8988T (cell line): Measurements from ENCODE around the gene MLH1.
"Not testable (repeated sequence)": the region's sequence is repeated elsewhere in the genome, so short reads cannot be mapped to it uniquely, and the experiment has no call there.

ENCODE experiments used
- DNase-seq: peaks from one replicate; pipeline ENCODE4 v3.0.0; 2011

Gene MLH1

DNA sequence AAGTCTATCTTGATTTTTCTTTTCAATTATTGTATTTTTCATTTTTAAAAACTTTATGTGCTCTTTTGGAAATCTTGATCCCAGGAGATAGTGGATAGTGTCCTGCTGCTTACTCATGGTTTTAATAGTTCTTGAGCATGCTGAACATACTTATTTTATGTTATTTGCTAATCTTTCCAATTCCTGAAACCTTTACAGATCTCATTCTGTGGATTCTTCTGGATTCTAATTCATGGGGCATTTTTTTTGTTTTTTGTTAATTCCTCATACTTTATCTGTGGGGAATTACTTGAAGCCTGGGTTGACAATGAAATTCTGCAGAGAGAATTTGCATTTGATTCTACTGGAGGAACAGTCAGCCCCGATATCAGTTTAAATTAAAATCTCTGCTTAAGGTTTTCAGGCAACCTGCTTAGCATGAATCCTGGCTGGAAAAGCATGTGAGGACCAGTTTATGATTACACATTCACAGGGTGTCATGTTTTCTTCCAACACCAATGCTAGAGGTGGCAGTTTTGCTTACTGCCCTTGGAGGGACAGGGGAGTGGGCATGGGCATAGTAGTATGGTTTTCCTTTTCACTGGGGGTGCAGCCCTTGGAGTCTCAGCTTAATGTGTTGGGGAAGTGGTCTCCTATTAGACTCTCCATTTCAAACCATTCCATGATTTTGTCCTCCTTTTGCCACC is 46.0 kb downstream of the MLH1 start:
- no peak for DNase-seq

DNA sequence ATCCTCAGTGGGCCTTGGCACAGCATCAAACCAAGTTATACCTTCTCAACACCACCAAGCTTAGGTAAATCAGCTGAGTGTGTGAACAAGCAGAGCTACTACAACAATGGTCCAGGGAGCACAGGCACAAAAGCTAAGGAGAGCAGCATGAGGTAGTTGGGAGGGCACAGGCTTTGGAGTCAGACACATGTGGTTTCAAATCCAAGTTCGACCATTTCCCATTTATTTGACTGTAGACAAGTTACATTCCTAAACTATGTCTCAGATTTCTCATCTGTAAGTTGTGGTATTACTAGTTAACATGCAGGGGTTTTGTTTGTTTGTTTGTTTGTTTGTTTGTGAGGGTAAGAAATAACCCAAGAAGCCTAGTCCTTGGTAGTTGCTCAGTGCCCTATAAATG is 46.9 kb downstream of the MLH1 start:
- no peak for DNase-seq

DNA sequence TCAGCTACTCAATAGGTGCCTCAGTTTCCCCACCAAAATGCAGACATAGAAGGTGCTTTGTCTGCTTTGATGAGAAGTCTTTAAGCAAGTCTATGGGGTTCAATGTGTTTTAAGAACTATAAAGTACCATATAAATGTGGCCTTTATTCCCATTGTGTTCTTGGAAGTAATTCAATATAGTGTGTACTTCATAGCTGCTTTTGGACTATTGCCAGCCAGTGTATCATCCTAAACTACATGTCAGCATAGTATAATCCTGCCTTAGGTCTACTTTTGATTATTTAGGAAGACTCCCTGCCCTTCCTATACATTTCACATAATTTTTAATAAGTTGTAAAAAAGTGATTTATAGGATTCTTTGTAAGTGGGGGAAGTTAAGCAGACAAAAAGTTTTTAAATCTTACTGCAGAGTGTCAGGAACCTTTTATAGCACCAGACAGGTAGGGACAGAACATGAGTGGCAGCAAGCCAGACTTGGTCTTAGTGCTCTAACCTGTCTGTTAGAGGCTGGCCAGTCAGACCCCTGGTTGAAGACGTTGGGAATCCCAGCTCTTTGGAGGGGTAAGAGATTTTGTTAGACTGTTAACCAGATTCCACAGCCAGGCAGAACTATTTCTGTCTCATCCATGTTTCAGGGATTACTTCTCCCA is 48.4 kb downstream of the MLH1 start:
- no peak for DNase-seq

GRCh38 chr3:37042712-37043111 is 49.4 kb downstream of the MLH1 start:
- DNase-seq = not testable (repeated sequence)

GRCh38 chr3:37050282-37050681 is 57.0 kb downstream of the MLH1 start:
- DNase-seq = no peak

DNA sequence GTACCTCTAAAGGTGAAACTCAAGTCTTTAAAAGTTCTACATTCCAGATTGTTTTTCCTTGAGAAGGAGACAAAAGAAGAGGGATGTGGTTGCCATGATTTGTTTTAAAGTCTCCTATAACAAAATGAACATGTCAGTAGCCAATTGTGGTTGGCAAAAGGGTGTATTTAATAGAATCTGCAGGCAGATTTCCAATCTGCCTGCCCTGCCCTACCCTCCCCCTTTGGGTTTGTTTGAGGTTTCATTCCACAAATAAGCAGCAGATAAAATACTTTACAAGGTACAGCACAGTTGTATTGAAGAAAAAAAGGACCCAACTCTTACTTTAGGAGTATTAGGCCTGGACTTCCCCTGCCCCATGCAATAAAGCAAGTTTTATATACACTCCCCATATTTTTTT is 59.5 kb downstream of the MLH1 start:
- no peak for DNase-seq

GRCh38 chr3:37053337-37053736 is 60.0 kb downstream of the MLH1 start:
- DNase-seq = no peak

GRCh38 chr3:37053753-37054152 is 60.4 kb downstream of the MLH1 start:
- DNase-seq = no peak

DNA sequence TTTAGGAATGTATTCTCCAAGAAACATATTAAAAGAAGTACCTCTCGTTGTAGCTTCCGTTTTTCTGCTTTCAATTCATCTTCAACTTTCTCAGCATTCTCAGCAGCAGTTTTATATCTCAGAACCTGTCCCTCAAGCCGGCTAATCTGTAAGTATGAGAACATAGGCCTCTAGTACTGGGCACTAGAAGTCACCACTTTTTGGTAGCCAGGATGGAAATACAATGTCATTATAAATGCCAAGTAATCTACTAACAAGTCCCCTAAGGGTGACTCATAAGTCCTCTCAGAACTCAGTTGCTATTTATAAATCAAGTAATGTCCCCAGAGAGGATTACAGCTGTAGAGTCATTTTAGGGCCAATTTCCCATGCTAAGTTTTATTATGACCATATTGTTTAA is 61.1 kb downstream of the MLH1 start:
- DNase-seq = no peak

- not testable (repeated sequence) for DNase-seq
These were observed 61.8 kb downstream of the MLH1 start for GRCh38 chr3:37055077-37055476.

DNA sequence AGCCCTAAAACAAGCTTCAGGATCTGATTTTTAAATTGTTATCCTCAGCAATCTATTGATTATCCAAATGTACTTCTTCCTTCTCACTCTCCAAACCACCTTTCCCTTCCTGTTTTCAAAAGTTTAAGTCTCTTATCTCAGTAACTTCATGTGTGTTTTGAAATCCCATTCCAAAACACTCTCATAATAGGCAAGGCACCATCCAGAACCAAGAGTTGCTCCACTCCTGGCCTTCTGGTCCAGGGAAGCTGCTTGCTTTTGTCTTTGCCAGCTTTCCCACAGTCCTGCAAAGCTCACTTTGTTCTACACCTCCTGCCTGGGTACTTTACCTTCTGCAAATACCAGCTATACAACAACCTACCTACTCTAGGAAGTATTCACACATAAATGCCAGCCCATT is 63.5 kb downstream of the MLH1 start:
- DNase-seq = no peak

DNA sequence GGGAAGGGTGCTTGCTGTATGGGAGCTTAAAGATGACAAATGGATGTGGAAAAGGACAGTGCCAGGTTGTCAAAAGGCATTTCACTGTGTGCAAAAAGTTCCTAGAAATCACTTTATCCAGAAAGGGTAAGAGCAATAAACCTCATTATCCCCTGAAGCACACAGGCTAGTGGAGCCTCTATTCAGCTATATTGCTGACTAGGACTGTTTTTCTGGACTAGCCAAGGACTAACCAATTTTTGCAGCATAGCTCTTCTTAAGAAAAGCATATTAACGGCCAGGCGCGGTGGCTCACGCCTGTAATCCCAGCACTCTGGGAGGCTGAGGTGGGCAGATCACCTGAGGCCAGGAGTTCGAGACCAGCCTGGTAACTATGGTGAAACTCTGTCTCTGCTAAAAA is 64.8 kb downstream of the MLH1 start:
- no peak for DNase-seq

DNA sequence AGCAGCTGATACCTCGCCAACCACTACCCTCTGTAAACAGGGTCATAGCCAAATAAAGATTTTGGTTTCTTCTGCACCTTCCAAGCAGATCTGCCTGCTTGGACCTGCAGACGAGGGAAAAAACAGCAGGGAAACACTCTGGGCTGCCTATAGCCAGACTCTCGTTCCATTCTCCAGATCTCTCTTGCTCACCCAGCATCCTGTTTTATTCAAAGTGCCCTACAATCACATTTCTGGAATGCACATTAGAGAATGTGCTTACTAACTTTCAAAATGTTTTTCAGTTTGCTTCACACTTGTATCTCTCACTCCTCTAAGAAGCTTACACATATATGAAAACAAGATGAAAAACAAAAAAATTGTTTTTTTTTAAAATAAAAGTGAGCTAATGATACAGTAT is 71.4 kb downstream of the MLH1 start:
- no peak for DNase-seq

- no peak for DNase-seq
These were observed 74.3 kb downstream of the MLH1 start for GRCh38 chr3:37067577-37067976.

GRCh38 chr3:37068031-37068430 is 74.7 kb downstream of the MLH1 start:
- DNase-seq = no peak

DNA sequence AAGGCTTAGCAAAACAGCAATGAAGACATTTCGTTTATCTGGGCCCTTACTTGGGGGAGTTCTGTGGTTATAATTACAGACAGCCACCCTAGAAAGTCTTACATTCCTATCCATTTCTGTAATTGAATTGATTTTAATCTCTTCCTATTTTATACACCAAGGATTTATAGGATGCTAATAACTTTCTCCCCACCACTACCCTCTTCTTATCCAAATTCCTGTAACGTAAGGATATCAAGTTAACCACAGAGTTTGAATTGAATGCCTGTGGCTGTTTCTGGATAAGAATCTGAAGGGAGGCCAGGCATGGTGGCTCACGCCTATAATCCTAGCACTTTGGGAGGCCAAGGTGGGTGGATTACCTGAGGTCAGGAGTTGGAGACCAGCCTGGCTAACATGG is 78.6 kb downstream of the MLH1 start:
- DNase-seq = no peak

DNA sequence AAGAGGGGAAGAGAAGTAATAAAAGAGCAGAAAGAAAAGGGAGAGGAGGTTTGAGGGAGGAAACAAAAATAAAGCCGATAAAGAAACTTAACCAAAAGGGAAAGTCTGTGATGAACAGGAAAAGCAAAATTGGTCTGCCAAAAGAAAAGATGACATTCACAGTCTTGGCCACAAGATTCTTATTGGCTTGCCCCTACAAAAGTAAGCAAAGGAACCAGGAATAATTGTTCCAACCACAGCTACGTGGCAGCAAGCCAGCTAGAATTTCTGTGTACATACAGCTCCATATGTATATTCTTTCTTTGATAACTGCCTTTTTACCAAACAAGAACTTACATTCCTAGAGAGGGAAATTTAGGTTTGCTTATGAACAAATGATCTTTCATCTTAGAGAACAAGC is 79.6 kb downstream of the MLH1 start:
- no peak for DNase-seq

- DNase-seq = no peak
These were observed 80.9 kb downstream of the MLH1 start for GRCh38 chr3:37074178-37074577.

- DNase-seq = no peak
These were observed 82.6 kb downstream of the MLH1 start for GRCh38 chr3:37075955-37076354.

DNA sequence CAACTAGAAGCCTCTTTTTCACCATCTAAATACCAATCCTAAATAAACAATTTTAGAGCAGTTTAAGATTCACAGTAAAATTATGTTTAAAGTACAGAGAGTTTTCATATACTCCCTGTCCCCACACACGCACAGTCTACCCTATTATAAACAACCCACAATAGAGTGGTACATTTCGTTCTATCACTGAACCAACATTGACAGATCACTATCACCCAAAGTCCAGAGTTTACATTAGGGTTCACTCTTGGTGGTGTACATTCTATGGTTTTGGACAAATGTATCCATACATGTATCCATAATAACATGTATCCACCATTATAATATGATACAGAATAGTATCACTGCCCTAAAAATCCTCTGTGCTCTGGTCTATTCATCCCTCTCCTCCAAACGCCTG is 89.0 kb downstream of the MLH1 start:
- no peak for DNase-seq

DNA sequence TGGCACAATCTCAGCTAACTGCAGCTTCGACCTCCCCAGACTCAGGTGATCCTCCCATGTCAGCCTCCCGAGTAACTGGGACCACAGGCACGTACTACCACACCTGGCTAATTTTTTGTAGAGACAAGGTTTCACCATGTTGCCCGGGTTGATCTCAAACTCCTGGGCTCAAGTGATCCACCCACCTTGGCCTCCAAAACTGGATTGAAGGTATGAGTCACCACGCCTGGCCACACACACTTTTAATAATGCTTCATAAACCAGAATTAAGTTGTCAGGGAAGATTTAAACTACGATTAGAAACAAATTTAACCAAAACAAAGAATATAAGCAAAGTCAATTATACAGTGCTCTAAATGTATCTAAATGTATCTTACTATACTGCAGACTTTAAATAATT is 93.6 kb downstream of the MLH1 start:
- no peak for DNase-seq

DNA sequence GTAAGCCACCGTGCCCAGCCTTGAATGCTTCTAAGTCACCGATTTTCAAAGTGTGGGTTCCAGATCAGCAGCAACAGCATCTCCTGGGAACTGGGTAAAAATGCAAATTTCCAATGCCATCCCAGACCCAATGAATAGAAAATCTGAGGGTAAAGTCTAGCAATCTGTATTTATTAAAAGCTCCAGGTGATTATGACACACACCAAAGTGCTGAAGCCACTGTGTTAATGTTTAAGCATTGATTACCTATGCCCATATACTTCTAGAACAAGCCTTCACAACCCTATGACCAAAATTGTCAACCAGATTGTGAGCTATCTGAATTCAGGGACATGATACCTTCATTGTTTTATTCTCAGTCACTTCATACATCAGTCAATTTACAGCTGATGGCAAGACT is 94.6 kb downstream of the MLH1 start:
- DNase-seq = no peak

DNA sequence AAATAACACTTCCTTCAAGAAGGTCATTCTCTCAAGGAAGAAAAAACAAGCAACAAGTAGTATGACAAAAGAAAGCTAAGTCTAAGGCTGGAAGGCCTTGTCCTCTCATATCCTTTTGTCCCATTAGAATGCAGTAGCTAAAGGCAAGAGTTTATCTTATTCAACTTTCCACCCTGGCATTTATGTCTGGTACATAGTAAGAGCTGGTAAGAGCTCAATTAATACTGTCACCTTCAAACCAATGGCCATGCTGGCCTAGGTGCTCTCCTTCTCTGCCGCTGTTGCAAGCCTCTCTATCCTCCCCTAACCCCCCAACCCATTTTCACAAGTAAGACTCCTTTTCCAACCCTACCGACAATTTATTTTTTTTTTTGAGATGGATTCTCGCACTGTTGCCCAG is 99.2 kb downstream of the MLH1 start:
- no peak for DNase-seq

DNA sequence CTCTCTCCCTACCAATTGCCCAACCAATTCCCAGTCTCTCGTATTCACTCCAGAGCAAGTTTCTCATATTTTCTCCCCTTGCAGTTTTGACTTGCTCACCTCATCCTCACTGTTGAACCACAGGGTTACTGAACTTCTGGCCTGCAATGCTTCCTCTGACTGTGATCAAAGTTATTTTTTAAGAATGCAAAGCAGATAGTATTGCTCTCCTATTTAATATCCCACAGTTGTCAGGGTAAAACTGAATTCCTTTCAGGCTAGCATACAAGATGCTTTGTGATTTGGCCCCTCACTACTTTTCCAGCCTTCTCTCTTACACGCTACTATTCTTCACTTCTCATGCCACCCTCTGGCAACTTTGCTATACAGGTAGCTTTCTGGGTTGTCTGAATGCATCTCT is 100.2 kb downstream of the MLH1 start:
- no peak for DNase-seq

DNA sequence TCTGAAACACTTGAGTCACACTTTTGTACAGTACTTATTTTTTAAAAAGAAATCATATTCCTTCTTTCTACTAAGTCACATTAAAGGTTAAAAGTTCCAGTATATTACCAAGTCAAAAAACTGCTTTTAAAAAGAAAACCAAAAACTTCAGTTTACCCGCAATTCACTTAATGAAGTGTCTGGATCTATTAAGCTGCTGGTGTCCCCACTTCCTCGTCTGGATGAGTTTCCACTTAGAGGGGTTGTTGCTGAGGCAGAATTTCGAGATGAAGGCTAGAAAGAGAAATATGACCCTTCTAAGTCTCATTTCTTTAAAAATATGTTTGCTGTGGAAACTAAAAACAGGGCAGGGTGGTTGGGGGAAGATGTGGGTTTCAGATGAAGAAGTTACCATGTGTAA is 101.3 kb downstream of the MLH1 start:
- no peak for DNase-seq
